Mesenteric fat pad (tissue), 1 donor: ENCODE results near the gene SEMA5B. TPM values are rescaled to one million over a fixed set of nuclear protein-coding genes. Genes with fewer than 3 reads are reported as not detected.

Experiments
- DNase-seq: peaks from one replicate; pipeline ENCODE4 v3.0.0-alpha.2; 2020; ENCODE audit warnings: low spot score
- total RNA-seq: library from RNA; stranded (reverse); fragmentation: NEBNext Ultra II Directional; extraction: Animal tissue kit (Norgen Biotek cat#: 25700); gene quantifications from one replicate; pipeline ENCODE4 v1.2.1, GENCODE V29; 2021
- donor health status: DM: yes; HTN: yes; CAD: no.

Gene SEMA5B
- total RNA-seq, 1 donor from 2014 or later: not detected

DNA sequence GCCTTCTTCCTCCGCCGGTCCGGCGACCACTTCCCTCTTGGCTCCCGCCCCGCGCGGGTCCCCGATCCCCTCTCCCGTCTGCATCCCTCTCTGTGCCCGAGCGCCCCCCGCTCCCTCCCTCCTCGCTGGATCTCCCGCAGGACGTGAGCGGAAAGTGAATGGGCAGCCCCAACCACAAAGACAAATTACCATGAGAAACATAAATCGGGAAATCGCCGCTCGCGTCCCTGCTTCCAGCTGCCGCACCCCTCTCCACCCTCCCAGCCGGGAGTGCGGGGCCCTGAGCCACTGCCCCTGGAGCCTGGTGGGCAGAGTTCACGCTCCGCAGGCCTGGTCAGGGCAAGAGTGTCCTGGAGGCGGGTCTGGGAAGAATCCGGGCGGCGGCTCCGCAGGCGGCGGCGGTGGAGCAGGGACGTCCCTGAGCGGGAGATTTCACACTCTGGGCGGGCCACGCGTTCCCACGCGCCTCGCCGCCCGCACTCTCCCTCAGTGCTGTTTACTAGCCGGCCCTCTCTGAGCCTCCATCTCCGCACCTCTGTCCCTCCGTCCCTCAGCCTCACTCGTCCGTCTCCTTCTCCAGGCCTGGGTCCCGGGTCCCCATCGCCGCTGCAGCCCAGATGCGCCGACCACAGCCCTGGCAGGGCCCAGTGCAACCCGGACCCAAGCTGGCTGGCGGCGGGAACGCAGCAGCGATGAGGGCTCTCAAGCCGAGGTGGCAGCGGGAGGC lies 835 bp downstream of the SEMA5B start:
- no peak for DNase-seq

DNA sequence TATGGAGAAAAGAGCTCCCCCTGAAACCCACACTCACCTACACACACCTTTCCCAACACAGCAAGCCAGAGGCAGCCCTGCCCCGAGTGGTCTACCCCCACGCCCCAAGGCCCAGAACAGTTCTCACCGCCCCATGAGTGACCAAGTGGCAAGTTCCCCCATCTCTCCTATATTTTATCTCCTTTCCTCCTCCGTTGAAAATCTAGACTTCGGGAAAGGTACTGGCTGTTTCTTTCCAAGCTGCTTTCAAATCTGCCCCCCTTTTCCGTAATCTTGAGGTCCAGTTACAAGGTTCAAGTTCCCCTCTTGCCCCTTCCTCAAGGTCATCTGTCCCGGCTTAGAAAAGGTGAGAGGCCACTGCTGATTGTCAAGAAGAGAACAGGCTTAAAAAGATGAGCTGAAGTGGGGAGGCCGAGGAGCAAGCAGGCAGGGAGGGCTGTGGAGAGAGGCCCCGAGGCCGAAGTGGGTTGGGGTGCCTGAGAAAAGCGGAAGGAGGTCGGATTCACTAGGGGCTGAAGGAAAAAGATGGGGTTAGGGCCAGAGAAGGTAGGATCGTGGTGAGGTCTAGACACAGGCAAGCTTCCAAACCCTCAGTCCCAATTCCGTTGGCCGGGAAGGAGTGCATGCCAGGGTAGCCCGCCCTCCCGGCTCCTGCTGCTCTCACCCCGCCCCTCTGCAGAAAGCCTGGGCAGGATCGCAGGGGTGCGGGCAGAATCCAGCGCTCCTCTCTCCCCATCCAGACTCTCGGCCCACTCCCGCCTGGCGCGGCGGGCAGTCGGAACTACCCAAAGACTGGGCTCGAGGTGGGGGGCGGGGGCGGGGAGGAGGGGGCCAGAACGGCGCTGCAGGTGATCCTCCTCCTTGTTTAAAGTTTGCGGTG lies 1.7 kb downstream of the SEMA5B start:
- no peak for DNase-seq

DNA sequence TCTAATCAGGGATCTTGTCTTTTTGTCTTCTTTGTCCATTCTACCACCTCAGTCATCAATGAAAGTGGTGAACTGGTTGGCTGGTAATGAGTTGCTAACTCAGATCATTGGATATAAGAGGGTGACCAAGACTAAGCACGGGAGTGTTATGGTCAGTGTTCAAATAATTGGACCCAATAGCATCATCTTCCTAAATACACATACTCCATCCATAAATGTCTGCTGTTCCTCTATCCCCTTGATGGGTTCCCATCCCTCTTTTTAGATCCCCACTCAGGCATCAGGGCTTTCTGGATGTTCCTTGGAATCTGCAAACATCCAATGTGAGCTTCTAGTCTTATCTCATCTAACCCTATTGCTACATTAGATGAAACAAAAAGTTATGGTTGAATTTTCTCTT lies 3.5 kb downstream of the SEMA5B start:
- DNase-seq: no peak

DNA sequence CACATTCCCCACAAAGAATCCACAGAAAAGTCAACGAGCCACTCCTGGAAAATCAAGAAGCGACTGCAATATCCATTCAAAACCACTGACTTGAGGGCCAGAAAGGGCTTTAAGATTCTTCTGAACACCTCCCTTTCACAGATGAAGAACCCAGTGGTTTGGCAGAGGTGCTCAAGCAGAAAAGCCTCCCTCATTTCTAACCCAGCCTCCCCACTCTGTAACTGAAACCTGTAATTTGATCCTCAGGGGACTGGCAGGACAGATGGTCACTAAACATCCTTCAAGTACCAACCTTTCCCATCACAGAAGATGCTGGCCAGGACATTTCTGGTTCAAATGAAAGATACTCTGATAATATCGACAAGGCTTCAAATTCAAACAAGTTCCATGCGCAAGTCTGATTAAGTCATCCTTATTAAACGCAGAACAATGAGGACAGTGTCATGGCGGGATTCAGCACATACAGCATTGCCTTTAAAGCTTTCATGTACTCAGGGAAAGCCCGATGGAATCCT lies 5.5 kb downstream of the SEMA5B start:
- no peak for DNase-seq

DNA sequence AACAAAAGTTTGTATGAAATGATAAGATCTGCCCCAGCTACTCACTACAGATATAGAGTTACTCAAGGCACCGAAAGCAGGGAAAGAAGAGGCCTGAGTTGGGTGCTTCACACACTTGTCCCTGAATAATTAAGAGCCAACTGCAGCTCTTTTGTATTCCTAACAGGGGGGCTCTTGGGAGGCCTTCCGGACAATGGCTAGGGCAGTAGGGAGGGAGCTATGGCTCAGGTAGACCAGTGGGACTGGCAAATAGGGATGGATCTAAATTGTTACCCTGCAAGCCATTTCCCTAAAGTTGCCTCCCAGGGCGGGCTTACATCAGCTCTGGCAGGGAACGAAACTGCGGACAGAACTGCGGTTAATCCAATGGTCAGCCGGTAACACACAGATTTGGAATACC lies 6.2 kb downstream of the SEMA5B start:
- no peak for DNase-seq

DNA sequence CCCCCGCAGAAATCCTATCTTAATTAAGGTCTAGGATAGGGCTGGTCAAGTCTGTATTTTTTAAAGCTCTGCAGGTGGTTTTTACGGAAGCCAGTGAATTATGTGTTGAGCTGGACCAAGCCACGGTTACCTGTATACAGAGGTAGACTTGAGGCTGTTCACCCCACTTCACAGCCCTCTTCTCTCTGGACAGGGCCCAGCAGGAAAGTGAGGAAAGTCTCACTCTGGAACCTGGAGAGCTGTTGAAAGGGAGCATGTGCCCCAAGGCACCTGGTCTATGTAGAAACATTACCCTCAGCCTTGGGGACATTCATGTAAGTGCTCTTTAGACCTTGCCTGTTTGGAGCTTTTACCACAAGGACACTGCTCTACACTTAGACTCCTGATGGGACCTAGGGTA lies 6.9 kb downstream of the SEMA5B start:
- no peak for DNase-seq

DNA sequence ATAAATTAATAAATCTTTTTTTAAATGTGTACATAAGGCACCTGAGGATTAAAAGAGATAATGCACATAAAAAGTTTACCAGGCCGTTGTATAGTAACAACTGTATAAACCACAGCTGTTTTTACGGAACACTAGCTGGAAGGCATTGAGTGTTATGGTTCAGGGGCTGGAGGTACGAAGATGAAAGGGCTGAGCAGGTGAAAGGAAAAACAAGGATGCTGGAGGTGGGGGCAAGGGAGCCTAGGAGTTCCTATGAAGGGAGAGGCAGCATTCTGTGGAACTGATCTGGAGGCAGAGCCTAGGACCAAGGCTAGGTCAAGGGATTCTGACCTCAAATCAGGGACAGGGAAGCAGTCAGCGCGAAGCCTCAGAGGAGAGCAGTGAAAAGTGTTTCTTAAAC lies 8.0 kb downstream of the SEMA5B start:
- no peak for DNase-seq

DNA sequence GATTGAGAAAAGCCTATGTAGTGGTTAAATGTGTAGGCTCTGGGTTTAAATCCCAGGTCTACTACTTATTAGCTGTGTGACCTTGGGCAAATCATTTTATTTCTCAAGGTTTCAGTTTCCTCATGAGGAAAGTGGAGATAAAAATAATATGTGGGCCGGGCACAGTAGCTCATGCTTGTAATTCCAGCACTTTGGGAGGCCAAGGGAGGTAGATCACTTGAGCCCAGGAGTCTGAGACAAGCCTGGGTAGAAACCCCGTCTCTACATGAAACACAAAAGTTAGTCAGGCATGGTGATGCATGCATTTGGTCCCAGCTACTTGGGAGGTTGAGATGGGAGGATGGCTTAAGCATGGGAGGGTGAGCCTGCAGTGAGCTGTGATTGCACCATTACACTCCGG lies 8.4 kb downstream of the SEMA5B start:
- DNase-seq: no peak

DNA sequence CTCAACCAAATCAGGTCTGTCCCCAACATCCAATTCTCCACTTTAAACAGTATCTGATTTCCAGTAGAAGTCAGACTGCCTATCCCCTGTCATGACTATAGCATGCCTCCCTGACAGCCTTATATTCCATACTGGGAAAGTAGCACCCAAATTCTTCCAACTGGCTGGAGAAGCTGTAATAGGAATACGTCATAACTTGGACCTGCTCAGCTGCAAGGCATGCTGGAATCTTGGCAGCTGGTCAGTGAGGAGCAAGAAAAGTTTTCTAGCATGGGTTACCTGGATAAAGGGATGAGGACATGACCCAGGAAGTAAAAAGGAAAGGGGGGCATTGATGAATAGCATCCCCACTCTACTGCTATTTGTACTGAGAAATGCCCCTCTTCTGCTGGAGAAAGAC lies 8.9 kb downstream of the SEMA5B start:
- DNase-seq: no peak

DNA sequence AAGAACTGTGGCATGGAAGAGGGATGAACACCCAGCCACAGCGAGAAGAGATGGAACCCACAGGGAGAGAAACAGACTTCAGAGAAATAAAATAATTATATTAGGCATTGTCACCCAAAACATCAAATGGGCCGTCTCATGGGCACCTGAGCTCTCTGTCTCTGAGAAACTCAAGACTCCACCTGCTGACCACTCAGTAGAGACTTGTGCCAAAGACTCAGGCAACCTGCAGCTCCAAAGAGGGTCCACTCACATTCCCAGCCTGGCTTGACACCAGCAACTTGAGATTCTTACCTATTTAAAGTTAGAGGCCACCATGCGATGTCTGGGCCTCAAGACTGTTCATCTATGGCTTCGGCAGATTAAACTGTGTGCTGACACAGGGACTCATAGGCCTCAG lies 12.0 kb downstream of the SEMA5B start:
- no peak for DNase-seq

DNA sequence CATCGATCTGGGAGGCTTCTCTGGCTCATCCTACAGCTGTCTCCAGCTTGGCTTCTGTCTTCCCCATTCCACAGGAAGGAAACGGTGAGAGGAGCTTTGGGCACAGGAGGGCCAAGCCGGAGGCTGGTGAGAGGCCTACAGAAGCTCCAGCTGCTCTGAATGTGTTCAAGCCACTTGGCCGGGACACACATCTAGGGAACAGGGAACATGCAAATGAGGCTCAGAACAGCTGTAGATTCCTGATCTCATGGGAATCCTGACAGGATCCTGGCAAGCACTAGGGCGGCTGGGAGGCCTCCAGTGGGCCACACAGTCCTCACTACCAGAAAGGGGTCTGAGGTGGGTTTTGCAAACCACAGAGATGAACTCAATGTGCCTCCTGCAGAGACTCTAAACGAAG lies 13.7 kb downstream of the SEMA5B start:
- DNase-seq: no peak

DNA sequence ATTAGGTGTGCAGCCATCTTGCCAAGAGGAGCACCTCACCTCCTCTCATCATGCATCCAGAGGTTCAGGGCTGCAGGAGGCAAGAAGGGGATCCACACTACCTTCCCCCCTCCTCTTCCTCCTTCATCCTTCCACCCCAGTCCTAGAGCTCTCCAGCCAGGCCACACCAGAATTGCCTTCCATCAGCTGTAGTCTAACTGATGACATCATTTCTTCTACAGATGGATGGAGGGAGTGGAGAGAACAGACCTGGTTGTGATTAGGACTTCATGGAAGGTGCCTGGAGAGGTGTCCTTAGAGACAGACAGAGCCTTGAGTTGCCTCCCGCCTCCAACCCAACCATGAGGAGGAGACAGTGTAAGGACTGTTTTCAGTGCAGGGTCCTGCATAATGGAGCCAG lies 14.9 kb downstream of the SEMA5B start:
- no peak for DNase-seq

DNA sequence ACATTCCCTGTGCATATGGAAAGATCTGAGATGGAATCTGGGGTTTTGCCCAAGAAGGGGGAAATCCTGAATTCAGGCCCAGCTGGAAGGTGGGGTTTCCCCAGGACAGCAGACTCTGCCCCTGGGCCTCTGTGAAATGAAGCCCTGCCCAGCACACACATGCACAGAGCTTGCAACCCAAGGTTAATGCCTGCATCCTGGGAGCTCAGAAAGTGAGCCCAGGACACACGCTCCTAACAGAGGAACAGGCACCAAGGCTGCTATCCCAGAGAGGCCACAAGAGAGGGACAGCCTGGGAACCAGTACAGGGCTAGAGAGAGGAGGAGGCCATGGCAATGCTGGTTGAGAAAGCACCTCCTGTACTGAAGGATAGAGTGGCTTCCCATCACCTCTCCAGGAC lies 16.1 kb downstream of the SEMA5B start:
- no peak for DNase-seq

DNA sequence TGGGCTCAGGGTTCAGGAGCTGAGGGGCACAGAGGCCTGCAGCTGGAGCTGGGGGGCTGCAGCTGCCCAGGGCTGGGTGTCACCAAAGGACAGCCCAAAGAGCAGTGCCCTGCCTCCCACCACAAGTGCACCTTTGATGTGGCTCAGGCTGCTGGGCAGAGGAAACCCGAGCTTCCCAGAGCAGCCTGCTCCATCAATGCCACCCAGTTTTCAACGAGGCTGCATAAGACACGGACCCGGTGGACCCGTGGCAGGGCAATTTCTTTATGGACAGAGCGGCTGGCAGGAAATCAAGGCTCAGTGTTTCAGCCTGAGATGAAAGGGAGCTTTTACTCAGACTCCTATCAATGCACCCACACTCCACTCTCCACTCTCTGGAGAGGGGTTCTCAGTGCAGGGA lies 18.7 kb downstream of the SEMA5B start:
- DNase-seq: no peak

DNA sequence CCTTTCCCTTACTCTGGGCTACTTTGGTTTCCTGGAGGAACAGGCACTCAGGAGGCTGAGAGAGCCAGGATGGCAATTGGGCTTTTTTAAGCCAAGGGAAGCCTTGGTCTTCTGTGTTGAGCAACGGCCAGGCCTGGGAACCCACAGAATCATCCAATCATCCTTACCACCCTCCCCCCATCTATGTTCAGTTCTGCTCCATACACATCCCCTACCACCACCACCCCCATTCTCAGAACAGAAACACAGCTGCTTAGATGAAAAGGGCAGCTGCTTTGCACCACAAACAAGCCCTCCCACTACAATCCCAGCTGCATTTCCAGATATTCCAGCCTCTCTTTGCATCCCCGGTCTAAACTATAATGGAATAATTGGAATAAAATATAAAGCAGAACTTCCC lies 21.0 kb downstream of the SEMA5B start:
- no peak for DNase-seq

DNA sequence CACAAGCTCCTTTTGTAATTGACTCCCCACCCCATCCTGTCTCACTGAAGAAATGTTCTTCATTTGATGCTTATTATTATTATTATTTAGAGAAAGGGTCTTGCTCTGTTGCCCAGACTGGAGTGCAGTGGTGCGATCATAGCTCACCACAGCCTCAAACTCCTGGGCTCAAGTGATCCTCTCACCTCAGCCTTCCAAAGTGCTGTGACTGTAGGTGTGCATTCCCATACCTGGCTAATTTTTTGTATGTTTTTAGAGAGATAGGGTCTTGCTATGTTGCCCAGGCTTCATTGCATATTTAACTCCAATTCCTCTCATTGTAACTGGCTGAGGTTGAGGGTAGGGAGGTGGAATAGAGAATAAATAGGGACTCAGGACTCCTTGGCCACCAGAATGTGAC lies 22.3 kb downstream of the SEMA5B start:
- no peak for DNase-seq

DNA sequence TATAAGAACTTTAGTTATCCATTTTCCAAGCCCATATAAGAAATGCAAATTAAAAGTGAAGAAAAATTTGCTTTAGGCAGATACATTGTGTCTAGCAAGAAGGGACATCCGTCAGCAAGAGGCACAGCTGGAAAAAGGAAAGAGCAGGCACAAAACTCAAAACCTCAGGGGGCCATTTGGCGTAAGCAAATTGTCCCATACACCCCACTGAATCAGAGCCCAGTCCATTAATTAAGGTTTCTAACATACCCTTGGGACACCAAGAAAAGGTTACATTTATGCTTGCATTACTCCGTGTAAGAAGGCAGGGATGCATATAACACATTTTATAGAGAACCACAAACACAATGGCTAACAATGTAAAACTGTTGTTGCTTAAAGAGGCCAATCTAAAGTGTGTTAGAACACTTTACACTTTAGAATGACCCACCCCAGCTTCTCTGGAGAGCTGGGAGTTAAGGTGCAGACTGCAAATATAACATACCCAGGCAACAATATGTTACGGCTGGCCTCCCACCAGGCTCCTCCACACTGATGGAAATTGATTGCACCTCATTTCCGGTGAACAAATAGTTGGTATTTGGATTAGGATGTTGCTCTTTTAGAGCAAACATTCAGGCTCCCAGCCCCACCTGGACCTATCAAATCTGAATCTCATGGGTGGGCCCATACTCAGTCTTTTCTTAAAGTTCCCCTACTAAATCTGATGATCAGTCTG lies 23.2 kb downstream of the SEMA5B start:
- no peak for DNase-seq

DNA sequence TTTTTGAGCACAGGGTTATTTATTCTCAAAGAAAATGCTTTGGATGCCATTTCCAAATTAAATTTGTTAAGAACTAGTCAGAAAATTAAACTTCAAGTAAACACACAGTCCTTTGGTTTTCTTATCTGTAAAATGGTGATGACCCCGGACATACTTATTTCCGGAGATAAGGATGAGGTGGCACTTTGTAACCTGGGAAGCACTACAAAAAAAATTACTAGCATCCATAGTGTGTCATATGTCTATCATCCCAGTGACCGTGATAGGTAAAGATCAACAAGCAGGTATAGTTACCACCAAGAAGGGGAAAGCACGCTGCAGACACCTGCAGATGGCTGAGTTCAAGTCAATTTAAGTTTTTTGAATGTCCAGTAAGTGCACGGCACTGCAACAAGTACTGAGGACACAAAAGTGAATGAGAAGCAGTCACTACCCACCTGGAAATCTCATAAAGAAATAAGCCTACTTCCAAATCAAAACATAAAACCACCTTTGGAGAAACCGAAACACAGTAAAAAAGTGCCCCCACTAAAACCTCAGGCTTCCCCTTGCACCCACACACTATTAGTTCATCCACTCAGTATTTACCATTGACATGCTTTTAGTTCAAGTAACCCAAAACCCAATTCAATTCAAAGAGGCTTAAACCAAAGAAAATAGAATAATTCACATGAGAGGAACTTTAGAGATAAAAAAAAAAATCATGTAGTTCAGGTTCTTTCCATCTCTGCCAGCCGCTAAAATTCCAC lies 24.6 kb downstream of the SEMA5B start:
- DNase-seq: no peak

DNA sequence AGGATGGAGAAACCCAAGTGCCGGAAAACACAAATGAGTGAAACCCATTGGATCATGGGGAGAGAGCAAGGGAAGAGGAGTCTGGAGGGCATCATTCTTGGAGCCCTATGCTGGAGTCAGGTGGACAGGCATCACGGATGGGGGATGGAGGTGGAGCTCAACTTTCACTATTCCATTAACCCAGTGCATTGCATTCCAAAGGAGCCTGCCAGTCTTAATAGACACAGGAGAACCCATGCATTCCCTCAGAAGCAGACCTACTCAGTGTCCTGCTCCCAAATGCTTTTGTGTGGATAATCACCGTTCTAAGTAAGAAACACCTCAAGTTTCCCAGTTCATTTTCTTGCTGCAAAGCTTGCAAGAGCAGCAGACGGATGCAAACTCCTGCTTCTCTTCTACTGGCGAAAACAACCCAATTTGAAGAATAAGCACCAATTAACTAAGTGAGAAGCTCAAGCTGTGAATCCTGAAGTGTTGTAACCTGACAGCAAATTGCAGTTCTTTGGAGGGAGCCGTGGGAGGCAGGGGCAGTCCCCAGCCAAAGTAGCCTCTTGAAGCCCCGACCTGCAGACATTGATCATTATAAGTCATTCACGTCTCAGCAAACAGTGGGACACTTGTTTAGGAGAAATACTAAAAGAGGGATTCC lies 25.3 kb downstream of the SEMA5B start:
- DNase-seq: no peak

DNA sequence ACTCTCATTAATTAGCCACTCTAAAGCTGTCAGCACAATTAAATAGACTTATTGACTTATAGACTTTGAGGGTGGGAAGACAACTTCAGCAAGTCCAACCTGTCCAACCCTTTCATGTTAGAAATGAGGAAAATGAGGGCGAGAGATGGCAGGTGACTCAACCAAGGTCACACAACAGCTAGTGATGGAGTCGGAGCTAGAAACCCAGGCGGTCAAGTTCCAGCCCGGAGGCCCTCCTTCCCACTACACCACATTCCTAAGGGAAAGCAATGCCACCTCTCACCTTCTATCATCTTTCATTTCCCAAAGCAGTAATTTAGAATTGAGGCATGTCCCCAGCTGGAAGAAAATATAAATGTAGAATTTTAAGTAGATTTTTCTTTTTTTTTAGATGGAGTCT lies 28.7 kb downstream of the SEMA5B start:
- DNase-seq: no peak

DNA sequence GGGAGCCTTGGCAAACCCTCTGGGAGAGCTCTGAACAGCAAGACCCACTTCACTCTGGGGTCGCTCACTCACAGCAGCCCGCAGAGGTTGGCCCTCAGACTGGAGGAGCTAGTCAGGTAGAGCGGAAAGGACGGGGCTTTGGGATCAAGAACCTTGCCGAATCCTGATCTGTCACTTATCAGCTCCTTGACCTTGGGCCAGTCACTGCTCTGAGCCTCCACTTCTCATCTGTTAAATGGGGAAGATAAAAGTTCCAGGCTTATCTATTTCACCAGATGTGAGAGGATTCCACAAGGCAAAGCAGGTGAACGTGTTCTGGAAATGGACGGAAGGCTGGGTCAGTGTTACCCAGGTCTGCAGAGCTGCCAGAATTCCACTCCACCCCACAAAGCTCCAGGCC lies 29.4 kb downstream of the SEMA5B start:
- DNase-seq: no peak
